SU-DHL-6 (cell line): Measurements from ENCODE around the gene CARD16.

Experiments
- H2AFZ ChIP-seq: fragments of 200-600 bp; sonication (generic); 2 replicates; pipeline ENCODE4 v1.6.1; 2014; ENCODE audit warnings: low read depth, mild to moderate bottlenecking, moderate library complexity, mixed read lengths, antibody characterized with exemption, low read length; ENCODE audit not compliant: severe bottlenecking
- H3F3A ChIP-seq: fragments of 200-600 bp; shearing (Covaris generic); 2 replicates; pipeline ENCODE4 v1.6.0; 2016; ENCODE audit warnings: antibody characterized with exemption, mild to moderate bottlenecking; ENCODE audit not compliant: insufficient read depth
- H3K27ac ChIP-seq: fragments of 200-600 bp; sonication (generic); 2 replicates; pipeline ENCODE4 v1.5.1; 2016; ENCODE audit warnings: low read depth, mild to moderate bottlenecking, low read length, moderate library complexity, mixed read lengths
- H3K27me3 ChIP-seq: fragments of 200-600 bp; sonication (generic), shearing (Covaris generic); 2 replicates; pipeline ENCODE4 v1.6.0; 2014; ENCODE audit warnings: mild to moderate bottlenecking, low read length
- H3K36me3 ChIP-seq: fragments of 200-600 bp; sonication (generic); 2 replicates; pipeline ENCODE4 v1.6.1; 2014; ENCODE audit warnings: mild to moderate bottlenecking, low read length, mixed read lengths
- H3K4me2 ChIP-seq: fragments of 300-600, 200-600 bp; shearing (Covaris generic), sonication (generic); 2 replicates; pipeline ENCODE4 v1.6.0; 2014; ENCODE audit warnings: low read length, low read depth, mild to moderate bottlenecking; ENCODE audit not compliant: poor library complexity, severe bottlenecking
- H3K4me3 ChIP-seq: fragments of 200-600 bp; sonication (generic); 2 replicates; pipeline ENCODE4 v1.5.1; 2014; ENCODE audit warnings: antibody characterized with exemption, low read length, mild to moderate bottlenecking, mixed read lengths; ENCODE audit not compliant: insufficient read depth, poor library complexity, severe bottlenecking
- H3K79me2 ChIP-seq: fragments of 200-600 bp; sonication (generic); 2 replicates; pipeline ENCODE4 v1.6.1; 2014; ENCODE audit warnings: mild to moderate bottlenecking, low read length, moderate library complexity; ENCODE audit not compliant: insufficient read depth
- H3K9ac ChIP-seq: fragments of 200-600 bp; sonication (generic); 2 replicates; pipeline ENCODE4 v1.7.0; 2014; ENCODE audit warnings: mild to moderate bottlenecking, low read length
- H3K9me2 ChIP-seq: fragments of 200-600 bp; sonication (generic); replicated peaks from 2 replicates; pipeline ENCODE4 v1.6.1; 2014; ENCODE audit warnings: low read length; ENCODE audit not compliant: insufficient read depth
- H3K9me3 ChIP-seq: fragments of 200-600 bp; sonication (generic); 2 replicates; pipeline ENCODE4 v1.6.1; 2014; ENCODE audit warnings: low read length, mixed read lengths; ENCODE audit not compliant: insufficient read depth
- H4K20me1 ChIP-seq: fragments of 200-600 bp; sonication (generic); 2 replicates; pipeline ENCODE4 v1.6.1; 2014; ENCODE audit warnings: low read depth, mild to moderate bottlenecking, antibody characterized with exemption, low read length, moderate library complexity, mixed read lengths
- CTCF ChIP-seq: fragments of 200-600 bp; sonication (generic); IDR thresholded peaks from one replicate; pipeline ENCODE4 v1.5.1; 2017; ENCODE audit warnings: antibody characterized with exemption, mild to moderate bottlenecking, low read length, moderate library complexity; ENCODE audit not compliant: insufficient read depth, poor library complexity, severe bottlenecking
- EZH2phosphoT487 ChIP-seq: fragments of 200-600 bp; sonication (generic), shearing (Covaris generic); conservative IDR thresholded peaks from 2 replicates; pipeline ENCODE4 v1.6.1; 2018; ENCODE audit warnings: mild to moderate bottlenecking, antibody characterized with exemption, low read length, moderate library complexity, mixed read lengths

CARD16 gene

GRCh38 chr11:105024394-105024793 lies 20.7 kb downstream of the CARD16 start:
- H3K27ac ChIP-seq = no peak overlapping the region
- H3K9me2 ChIP-seq = no peaks in the 10 kb centered on the region
- TF ChIP-seq CTCF (no peak), EZH2phosphoT487 (no peak)
- no peak overlapping the region for H3K9ac ChIP-seq
- H3K4me3 ChIP-seq = no peak overlapping the region
- H3F3A ChIP-seq = no peaks in the 10 kb centered on the region
- H3K27me3 ChIP-seq = no peaks in the 10 kb centered on the region
- no peaks in the 10 kb centered on the region for H3K36me3 ChIP-seq
- H3K4me2 ChIP-seq = no peak overlapping the region
- no peak overlapping the region for H2AFZ ChIP-seq
- H3K79me2 ChIP-seq = no peaks in the 10 kb centered on the region
- no peaks in the 10 kb centered on the region for H3K9me3 ChIP-seq
- no peaks in the 10 kb centered on the region for H4K20me1 ChIP-seq

- Histone ChIP-seq H3K79me2 (no peaks in the 10 kb centered on the region), H3K4me2 (no peak within 1 kb of the TSS), H3K9ac (no peak within 1 kb of the TSS), H2AFZ (no peak within 1 kb of the TSS), H3K36me3 (no peaks in the 10 kb centered on the region), H3K9me2 (no peaks in the 10 kb centered on the region), H3K9me3 (no peaks in the 10 kb centered on the region), H3F3A (no peaks in the 10 kb centered on the region), H3K4me3 (no peak within 1 kb of the TSS), H3K27ac (no peak within 1 kb of the TSS), H4K20me1 (no peaks in the 10 kb centered on the region), H3K27me3 (no peaks in the 10 kb centered on the region)
- TF ChIP-seq CTCF (no peak), EZH2phosphoT487 (no peak)
These were observed 22.1 kb downstream of the CARD16 start, which contains the start of gene CASP5 for GRCh38 chr11:105023003-105023402. TSS of gene CASP5 (minus strand) at chr11:105023168. CDS start at chr11:105023136, 32 bp downstream.

- no peak overlapping the region for H3K4me3 ChIP-seq
- H3K9ac ChIP-seq = no peak overlapping the region
- H3F3A ChIP-seq = no peaks in the 10 kb centered on the region
- H3K36me3 ChIP-seq = no peaks in the 10 kb centered on the region
- H3K9me2 ChIP-seq = no peaks in the 10 kb centered on the region
- TF ChIP-seq CTCF (no peak), EZH2phosphoT487 (no peak)
- H3K9me3 ChIP-seq = no peaks in the 10 kb centered on the region
- no peak overlapping the region for H3K27ac ChIP-seq
- no peaks in the 10 kb centered on the region for H3K79me2 ChIP-seq
- no peaks in the 10 kb centered on the region for H4K20me1 ChIP-seq
- H3K4me2 ChIP-seq = no peak overlapping the region
- no peaks in the 10 kb centered on the region for H3K27me3 ChIP-seq
- no peak overlapping the region for H2AFZ ChIP-seq
These were observed 22.6 kb downstream of the CARD16 start for GRCh38 chr11:105022527-105022926.

GRCh38 chr11:105007463-105007862 lies 37.7 kb downstream of the CARD16 start:
- TF ChIP-seq EZH2phosphoT487 (no peak), CTCF (no peak)
- Histone ChIP-seq H3K27ac (no peak overlapping the region), H4K20me1 (no peaks in the 10 kb centered on the region), H3K36me3 (no peaks in the 10 kb centered on the region), H3K79me2 (no peaks in the 10 kb centered on the region), H3K9me3 (no peaks in the 10 kb centered on the region), H3K4me2 (no peak overlapping the region), H3F3A (no peaks in the 10 kb centered on the region), H3K9me2 (no peaks in the 10 kb centered on the region), H3K9ac (no peak overlapping the region), H2AFZ (no peak overlapping the region), H3K27me3 (no peaks in the 10 kb centered on the region), H3K4me3 (no peak overlapping the region)
